Cardiac muscle cell (in vitro differentiated cells and primary cell): ENCODE measurements around the gene ANO10. TPM values are rescaled to one million over a fixed set of nuclear protein-coding genes. Genes with fewer than 3 reads are reported as not detected.
"Not testable (repeated sequence)": the region's sequence is repeated elsewhere in the genome, so short reads cannot be mapped to it uniquely, and the experiment has no call there.

Experiments
- DNase-seq, 2 donors: peaks; one replicate each; pipeline versions ENCODE4 v3.0.0 to v3.0.0-alpha.2; 2010 to 2017; ENCODE audit warnings: low read depth in 1 of 2, low spot score in 1 of 2
- H3K27ac ChIP-seq: fragments of 200-600 bp; sonication (generic); 2 replicates; pipeline ENCODE4 v1.5.1; 2016
- H3K27me3 ChIP-seq: fragments of 200-600 bp; sonication (generic); 2 replicates; pipeline ENCODE4 v1.6.0; 2016; ENCODE audit warnings: control low read depth
- H3K36me3 ChIP-seq: fragments of 200-600 bp; sonication (generic); 2 replicates; pipeline ENCODE4 v1.5.1; 2016; ENCODE audit warnings: control low read depth
- H3K4me1 ChIP-seq: fragments of 200-600 bp; sonication (generic); 2 replicates; pipeline ENCODE4 v1.8.1; 2017; ENCODE audit warnings: low read depth, mild to moderate bottlenecking, mixed run types
- H3K4me3 ChIP-seq: fragments of 200-600 bp; sonication (generic); 2 replicates; pipeline ENCODE4 v1.5.1; 2016; ENCODE audit warnings: mild to moderate bottlenecking
- H3K9me3 ChIP-seq: fragments of 200-600 bp; sonication (generic); 2 replicates; pipeline ENCODE4 v1.5.1; 2017; ENCODE audit warnings: low read depth, mild to moderate bottlenecking, control low read depth
- polyA plus RNA-seq: library from polyadenylated mRNA; unstranded; fragments of >200 nt; fragmentation: Nextera tagmentation; extraction: Ambion mirVana; gene quantifications from 2 replicates; pipeline ENCODE4 v1.2.1, GENCODE V29; 2016
- total RNA-seq: library from RNA; depleted of rRNA; stranded (reverse); fragments of >200 nt; gene quantifications from 2 replicates; pipeline ENCODE4 v1.2.3, GENCODE V29; 2016
- TF ChIP-seq, protein P1 (sequence below): IDR thresholded peaks from 2 replicates; pipeline ENCODE4 v1.5.1; 2012; ENCODE audit warnings: low read depth, mild to moderate bottlenecking, low read length

ANO10 gene
- total and polyA plus RNA-seq, 2 experiments from 2014 or later = 15.0 to 36.6 TPM

DNA sequence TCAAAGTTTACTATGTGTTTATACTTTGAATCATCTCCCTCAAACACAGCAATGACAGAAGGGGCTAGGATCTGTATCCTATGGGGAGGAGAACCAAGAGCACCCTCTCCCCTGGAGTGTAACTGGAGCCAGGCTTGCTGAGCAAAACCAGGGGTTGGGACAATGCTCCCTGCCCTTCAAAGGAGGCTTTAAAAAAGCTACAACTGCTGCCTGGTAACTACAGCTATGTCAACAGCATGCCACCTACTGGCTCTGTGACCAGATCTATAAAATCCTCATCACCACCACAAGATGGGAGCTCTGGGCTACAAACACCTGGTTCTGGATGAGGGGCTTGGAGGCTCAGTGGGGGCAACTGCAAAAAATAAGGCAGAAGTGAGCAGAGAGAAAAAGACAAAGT is 61.9 kb downstream of the ANO10 start:
- DNase-seq = peak in 1 of 2 donors; percentile 21

DNA sequence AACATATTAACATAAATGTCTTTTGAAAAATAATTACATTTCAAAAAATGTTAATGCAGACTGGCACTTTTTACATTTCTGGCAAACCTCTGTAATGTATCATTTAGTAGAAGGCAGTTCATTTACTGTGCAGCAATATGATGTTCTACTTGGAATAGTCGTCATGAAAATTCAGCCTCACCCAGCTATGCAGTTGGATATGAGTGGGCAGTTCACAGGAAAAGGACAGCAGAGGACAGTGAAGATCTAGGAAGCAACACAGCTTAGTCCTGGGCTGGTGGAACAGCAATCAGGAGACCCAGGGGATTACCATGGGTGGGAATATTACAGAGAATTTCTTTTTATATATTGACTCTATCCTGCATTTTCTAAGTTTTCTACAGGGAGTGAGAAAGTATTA is 63.6 kb downstream of the ANO10 start:
- Histone ChIP-seq H3K4me3 (no peak overlapping the region), H3K27ac (no peak overlapping the region), H3K36me3 (no peaks in the 10 kb centered on the region), H3K9me3 (no peaks in the 10 kb centered on the region), H3K27me3 (no peaks in the 10 kb centered on the region), H3K4me1 (no peaks in the 10 kb centered on the region)
- no peak for DNase-seq
- TF ChIP-seq, protein P1, sequence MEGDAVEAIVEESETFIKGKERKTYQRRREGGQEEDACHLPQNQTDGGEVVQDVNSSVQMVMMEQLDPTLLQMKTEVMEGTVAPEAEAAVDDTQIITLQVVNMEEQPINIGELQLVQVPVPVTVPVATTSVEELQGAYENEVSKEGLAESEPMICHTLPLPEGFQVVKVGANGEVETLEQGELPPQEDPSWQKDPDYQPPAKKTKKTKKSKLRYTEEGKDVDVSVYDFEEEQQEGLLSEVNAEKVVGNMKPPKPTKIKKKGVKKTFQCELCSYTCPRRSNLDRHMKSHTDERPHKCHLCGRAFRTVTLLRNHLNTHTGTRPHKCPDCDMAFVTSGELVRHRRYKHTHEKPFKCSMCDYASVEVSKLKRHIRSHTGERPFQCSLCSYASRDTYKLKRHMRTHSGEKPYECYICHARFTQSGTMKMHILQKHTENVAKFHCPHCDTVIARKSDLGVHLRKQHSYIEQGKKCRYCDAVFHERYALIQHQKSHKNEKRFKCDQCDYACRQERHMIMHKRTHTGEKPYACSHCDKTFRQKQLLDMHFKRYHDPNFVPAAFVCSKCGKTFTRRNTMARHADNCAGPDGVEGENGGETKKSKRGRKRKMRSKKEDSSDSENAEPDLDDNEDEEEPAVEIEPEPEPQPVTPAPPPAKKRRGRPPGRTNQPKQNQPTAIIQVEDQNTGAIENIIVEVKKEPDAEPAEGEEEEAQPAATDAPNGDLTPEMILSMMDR = no peak

More for the DNA sequence above, 61.9 kb downstream of the ANO10 start:
- H3K27ac ChIP-seq = no peak overlapping the region
- no peaks in the 10 kb centered on the region for H3K9me3 ChIP-seq
- H3K4me3 ChIP-seq = no peak overlapping the region
- no peaks in the 10 kb centered on the region for H3K4me1 ChIP-seq
- H3K27me3 ChIP-seq = no peaks in the 10 kb centered on the region
- TF ChIP-seq, protein P1 = no peak
- H3K36me3 ChIP-seq = no peaks in the 10 kb centered on the region

DNA sequence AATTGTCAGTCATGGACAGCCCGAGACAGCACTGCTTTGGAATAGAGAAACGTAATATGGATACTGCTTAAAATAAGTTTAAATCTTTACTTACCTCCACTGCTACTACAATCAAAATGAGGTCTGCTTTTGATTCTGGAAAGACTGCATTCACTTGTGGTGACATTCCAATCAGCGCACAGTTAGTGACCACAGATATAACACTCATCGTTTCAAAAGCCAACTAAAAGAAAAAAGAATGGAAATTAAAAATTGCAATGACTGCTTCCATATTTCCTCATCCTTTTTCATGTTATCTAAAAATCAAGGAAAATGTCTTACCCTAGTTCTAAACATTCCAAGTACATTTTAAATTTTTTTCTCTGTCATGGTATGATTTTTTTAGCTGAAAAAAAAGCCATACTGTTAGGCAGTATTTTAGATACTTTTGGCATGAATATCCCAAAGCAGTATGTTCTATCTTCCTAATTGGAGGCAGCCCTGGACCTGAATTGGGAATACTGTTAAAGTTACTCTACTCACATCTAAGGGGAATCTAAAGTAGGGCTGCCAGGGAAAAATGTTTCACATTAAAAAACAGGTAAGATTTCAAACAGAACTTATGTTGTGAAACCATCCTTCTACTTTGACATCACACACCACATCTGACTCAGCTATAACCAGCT is 72.1 kb downstream of the ANO10 start:
- Histone ChIP-seq H3K4me1 (no peaks in the 10 kb centered on the region), H3K4me3 (no peak overlapping the region), H3K9me3 (no peaks in the 10 kb centered on the region), H3K27me3 (no peaks in the 10 kb centered on the region), H3K27ac (no peak overlapping the region), H3K36me3 (peaks cover 9% of the 10 kb centered on the region)
- no peak for DNase-seq
- TF ChIP-seq, protein P1 = no peak

DNA sequence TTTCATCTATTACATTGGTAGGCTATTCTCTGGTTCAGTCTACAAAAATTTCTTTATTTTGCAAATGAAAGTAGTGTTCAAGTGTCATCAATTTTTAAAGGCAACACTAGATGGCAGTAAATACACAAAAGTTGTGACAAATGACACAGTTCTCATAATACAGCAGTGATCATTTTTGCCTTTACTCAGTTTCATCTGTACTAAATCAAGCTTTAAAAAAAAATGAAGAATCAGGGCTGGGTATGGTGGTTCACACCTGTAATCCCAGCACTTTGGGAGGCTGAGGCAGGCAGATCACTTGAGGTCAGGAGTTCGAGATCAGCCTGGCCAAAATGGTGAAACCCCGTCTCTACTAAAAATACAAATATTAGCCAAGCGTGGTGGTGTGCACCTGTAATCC is 77.5 kb downstream of the ANO10 start:
- not testable (repeated sequence) for H3K36me3 ChIP-seq, H3K4me3 ChIP-seq, H3K27me3 ChIP-seq, H3K9me3 ChIP-seq, H3K4me1 ChIP-seq, H3K27ac ChIP-seq
- TF ChIP-seq, protein P1 = peak; percentile 44
- DNase-seq = peak; percentile 60 to 70

DNA sequence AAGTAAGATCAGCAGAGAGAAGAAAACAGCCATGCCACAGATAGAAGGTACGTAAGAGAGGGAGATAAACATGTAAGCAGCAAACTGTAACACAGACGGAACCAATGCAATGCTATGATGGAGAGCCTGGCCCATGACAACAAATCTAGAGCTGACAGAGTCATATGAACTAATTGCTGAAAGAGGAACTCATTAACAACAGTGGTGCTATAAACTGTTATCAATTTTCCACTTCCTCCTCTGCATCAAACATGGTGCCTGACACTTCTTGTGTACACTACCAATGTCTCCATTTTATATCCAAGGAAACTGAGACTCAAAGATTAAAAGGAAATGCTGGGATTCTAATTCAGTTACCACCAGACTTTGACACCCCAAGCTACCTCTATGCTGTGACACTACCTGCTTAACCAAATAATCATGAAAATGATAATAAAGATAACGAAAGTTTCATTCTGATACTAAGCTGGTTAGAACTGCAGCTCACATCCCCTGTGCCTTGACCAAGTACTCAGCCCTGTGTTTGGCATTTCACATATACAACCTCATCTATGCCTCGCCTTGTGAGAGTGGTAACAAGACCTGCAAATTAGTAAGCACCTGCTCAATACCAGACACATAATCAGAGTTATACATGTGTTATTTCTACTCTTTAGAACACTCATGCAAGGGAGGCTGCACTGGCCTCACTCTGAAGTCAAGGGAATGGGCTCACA is 79.3 kb downstream of the ANO10 start:
- no peak overlapping the region for H3K4me3 ChIP-seq
- no peak for DNase-seq

More for the DNA sequence above, 79.3 kb downstream of the ANO10 start:
- Histone ChIP-seq H3K9me3 (no peaks in the 10 kb centered on the region), H3K27ac (no peak overlapping the region), H3K27me3 (no peaks in the 10 kb centered on the region), H3K4me1 (no peaks in the 10 kb centered on the region), H3K36me3 (no peaks in the 10 kb centered on the region)
- TF ChIP-seq, protein P1 = no peak
